DOHH2 (cell line): ENCODE measurements around the gene ATG10.
"Not testable (repeated sequence)": the region's sequence is repeated elsewhere in the genome, so short reads cannot be mapped to it uniquely, and the experiment has no call there.

Experiments
- H3F3A ChIP-seq: fragments of 200-600 bp; sonication (generic), shearing (Covaris generic); 2 replicates; pipeline ENCODE4 v1.6.0; 2016; ENCODE audit warnings: antibody characterized with exemption, mild to moderate bottlenecking; ENCODE audit not compliant: control insufficient read depth, insufficient read depth
- H3K27ac ChIP-seq: fragments of 200-600 bp; sonication (generic); 2 replicates; pipeline ENCODE4 v1.5.1; 2014; ENCODE audit warnings: low read depth, mild to moderate bottlenecking, low read length, moderate library complexity
- H3K27me3 ChIP-seq: fragments of 200-600 bp; sonication (generic); 2 replicates; pipeline ENCODE4 v1.6.1; 2014; ENCODE audit warnings: mild to moderate bottlenecking, low read length, mixed read lengths; ENCODE audit not compliant: control insufficient read depth
- H3K36me3 ChIP-seq: fragments of 200-600 bp; sonication (generic); 2 replicates; pipeline ENCODE4 v1.6.1; 2014; ENCODE audit warnings: mild to moderate bottlenecking, low read length, moderate library complexity, mixed read lengths; ENCODE audit not compliant: control insufficient read depth
- H3K4me1 ChIP-seq: fragments of 200-600 bp; sonication (generic); 2 replicates; pipeline ENCODE4 v1.6.1; 2014; ENCODE audit warnings: mild to moderate bottlenecking, low read length, mixed read lengths; ENCODE audit not compliant: control insufficient read depth
- H3K4me2 ChIP-seq: fragments of 200-600 bp; sonication (generic); 2 replicates; pipeline ENCODE4 v1.6.0; 2014; ENCODE audit warnings: mild to moderate bottlenecking, low read length, moderate library complexity
- H3K4me3 ChIP-seq: fragments of 200-600 bp; sonication (generic); 2 replicates; pipeline ENCODE4 v1.5.1; 2014; ENCODE audit warnings: mild to moderate bottlenecking, low read length, mixed read lengths
- H3K79me2 ChIP-seq: fragments of 200-600 bp; sonication (generic); 2 replicates; pipeline ENCODE4 v1.6.1; 2014; ENCODE audit warnings: mild to moderate bottlenecking, low read length, mixed read lengths; ENCODE audit not compliant: control insufficient read depth
- H3K9me2 ChIP-seq: fragments of 200-600 bp; sonication (generic); replicated peaks from 2 replicates; pipeline ENCODE4 v1.6.1; 2014; ENCODE audit warnings: mild to moderate bottlenecking, low read length, mixed read lengths; ENCODE audit not compliant: control insufficient read depth
- H3K9me3 ChIP-seq: fragments of 200-600 bp; sonication (generic); 2 replicates; pipeline ENCODE4 v1.6.1; 2014; ENCODE audit warnings: antibody characterized with exemption, low read length, mixed read lengths; ENCODE audit not compliant: control insufficient read depth, insufficient read depth
- H4K20me1 ChIP-seq: fragments of 200-600 bp; sonication (generic); 2 replicates; pipeline ENCODE4 v1.6.0; 2014; ENCODE audit warnings: low read depth, mild to moderate bottlenecking, antibody characterized with exemption, low read length, moderate library complexity; ENCODE audit not compliant: control insufficient read depth, insufficient read depth
- EZH2phosphoT487 ChIP-seq: fragments of 200-600 bp; sonication (generic); IDR thresholded peaks from 2 replicates; pipeline ENCODE4 v1.6.1; 2017; ENCODE audit warnings: borderline replicate concordance, mild to moderate bottlenecking, antibody characterized with exemption, low read length, moderate library complexity, mixed read lengths
- TF ChIP-seq, protein P1 (sequence below): fragments of 200-600 bp; sonication (generic); IDR thresholded peaks from one replicate; pipeline ENCODE4 v1.5.1; 2014; ENCODE audit warnings: antibody characterized with exemption, mild to moderate bottlenecking, low read depth, low read length; ENCODE audit not compliant: poor library complexity, severe bottlenecking

The ATG10 gene

DNA sequence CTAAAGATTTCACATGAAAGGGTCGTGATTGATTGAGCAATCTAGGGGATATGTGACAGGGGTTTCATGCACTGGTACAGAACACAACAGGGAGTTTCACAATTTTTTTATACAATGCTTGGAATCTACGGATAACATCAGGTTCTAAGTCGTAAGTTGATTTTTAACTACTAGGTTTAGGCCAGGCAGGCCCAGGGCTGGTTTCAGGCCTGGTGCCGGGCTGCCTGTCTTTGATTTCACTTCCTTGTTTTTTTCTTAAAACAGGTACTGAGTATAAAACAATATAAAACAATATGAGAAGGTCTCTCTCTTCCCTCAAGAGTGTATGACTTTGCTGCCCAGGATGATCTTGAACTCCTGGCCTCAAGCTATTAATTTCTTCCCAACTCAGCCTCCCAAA lies 301.6 kb downstream of the ATG10 start:
- Histone ChIP-seq H3K27ac (peak overlapping the region; percentile 51), H3K4me1 (peaks cover 35% of the 10 kb centered on the region), H3K79me2 (peaks cover 38% of the 10 kb centered on the region), H3F3A (peaks cover 47% of the 10 kb centered on the region), H3K36me3 (peaks cover 67% of the 10 kb centered on the region)
- H3K9me2 ChIP-seq, H4K20me1 ChIP-seq, H3K4me3 ChIP-seq, H3K9me3 ChIP-seq, H3K4me2 ChIP-seq, H3K27me3 ChIP-seq: not testable (repeated sequence)

DNA sequence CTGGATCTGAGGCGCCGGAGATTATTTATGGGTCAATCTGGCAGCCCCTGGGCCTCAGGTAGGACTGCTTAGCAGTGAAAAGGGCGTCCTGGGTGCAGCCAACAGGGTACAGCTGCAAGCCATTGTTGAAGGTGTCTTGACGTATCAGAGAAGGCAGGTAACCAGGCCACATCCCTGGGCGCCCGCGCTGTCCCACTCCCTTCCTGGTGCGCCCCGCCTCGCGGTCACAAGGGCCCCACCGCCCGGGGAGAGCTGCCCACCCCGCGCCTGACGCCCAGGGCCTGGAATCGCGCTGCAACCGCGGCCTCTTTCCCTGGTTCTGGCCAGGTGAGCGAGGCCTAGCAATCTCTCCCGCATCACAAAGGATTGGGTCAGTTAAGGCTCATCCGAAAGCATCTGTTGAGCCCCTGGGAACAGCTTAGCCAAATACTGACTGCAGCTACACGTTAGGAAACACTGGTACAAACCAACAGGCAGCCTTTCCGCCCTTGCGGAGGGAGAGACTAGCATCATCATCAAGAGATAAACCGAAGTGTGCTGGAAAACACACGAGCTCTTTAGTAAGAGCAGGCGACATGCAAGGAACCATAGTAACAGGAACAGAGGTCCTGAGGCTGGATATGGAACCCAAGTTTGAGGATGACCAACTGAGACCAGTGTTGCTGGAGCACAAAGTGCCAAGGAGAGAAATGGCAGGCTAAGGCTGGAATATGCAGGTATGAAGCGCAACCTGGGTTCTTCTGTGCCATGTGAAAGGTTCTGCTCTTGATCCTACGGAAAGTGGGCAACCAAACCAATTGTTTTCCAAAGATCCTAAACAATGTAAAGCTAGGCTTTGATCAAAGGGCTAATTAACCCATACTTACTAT lies 302.8 kb downstream of the ATG10 start:
- Histone ChIP-seq H3K27ac (peak overlapping the region; percentile 51), H3K79me2 (peaks cover 50% of the 10 kb centered on the region)

DNA sequence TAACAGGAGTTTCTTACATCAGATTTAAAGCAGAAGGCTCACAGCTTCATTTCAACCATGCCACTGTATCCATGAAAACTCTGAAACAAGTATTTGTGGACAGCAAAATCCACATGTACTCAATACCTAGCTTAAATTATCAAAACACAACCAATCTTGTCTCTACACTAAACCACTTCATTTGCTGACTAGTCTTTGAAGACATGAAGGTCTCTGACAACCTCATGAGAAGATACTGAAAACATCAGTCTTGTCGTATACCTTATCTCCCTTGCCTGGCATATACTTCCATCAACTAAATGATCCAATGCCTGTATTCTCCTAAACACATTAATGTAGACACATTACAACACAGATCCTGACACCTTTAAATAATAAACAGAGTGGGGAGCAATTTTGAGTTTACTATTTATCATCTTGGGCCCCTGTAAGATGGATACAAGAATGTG lies 303.4 kb downstream of the ATG10 start:
- H3K36me3 ChIP-seq: peaks cover 53% of the 10 kb centered on the region
- H3K27me3 ChIP-seq: no peaks in the 10 kb centered on the region
- H3K27ac ChIP-seq: 0 out of 2 replicates have a peak overlapping the region, but pooled peaks have one; percentile 18
- H3K4me3 ChIP-seq: 0 out of 2 replicates have a peak overlapping the region, but pooled peaks have one; percentile 5
- TF ChIP-seq, protein P1, sequence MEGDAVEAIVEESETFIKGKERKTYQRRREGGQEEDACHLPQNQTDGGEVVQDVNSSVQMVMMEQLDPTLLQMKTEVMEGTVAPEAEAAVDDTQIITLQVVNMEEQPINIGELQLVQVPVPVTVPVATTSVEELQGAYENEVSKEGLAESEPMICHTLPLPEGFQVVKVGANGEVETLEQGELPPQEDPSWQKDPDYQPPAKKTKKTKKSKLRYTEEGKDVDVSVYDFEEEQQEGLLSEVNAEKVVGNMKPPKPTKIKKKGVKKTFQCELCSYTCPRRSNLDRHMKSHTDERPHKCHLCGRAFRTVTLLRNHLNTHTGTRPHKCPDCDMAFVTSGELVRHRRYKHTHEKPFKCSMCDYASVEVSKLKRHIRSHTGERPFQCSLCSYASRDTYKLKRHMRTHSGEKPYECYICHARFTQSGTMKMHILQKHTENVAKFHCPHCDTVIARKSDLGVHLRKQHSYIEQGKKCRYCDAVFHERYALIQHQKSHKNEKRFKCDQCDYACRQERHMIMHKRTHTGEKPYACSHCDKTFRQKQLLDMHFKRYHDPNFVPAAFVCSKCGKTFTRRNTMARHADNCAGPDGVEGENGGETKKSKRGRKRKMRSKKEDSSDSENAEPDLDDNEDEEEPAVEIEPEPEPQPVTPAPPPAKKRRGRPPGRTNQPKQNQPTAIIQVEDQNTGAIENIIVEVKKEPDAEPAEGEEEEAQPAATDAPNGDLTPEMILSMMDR: no peak
- TF ChIP-seq EZH2phosphoT487: no peak
- H3K79me2 ChIP-seq: peaks cover 55% of the 10 kb centered on the region
- no peaks in the 10 kb centered on the region for H3K9me3 ChIP-seq
- H3K4me1 ChIP-seq: peaks cover 48% of the 10 kb centered on the region
- 0 out of 2 replicates have a peak, but pooled peaks cover 4% of the 10 kb centered on the region for H4K20me1 ChIP-seq
- H3K9me2 ChIP-seq: no peaks in the 10 kb centered on the region
- H3F3A ChIP-seq: peaks cover 47% of the 10 kb centered on the region
- H3K4me2 ChIP-seq: peak overlapping the region; percentile 64

More for the DNA sequence above, 302.8 kb downstream of the ATG10 start:
- Histone ChIP-seq H3K36me3 (peaks cover 55% of the 10 kb centered on the region), H4K20me1 (0 out of 2 replicates have a peak, but pooled peaks cover 4% of the 10 kb centered on the region), H3K9me2 (no peaks in the 10 kb centered on the region), H3K9me3 (no peaks in the 10 kb centered on the region), H3K4me2 (peak overlapping the region; percentile 64), H3K4me3 (0 out of 2 replicates have a peak overlapping the region, but pooled peaks have one; percentile 5), H3K27me3 (no peaks in the 10 kb centered on the region), H3K4me1 (peaks cover 42% of the 10 kb centered on the region), H3F3A (peaks cover 47% of the 10 kb centered on the region)
- TF ChIP-seq EZH2phosphoT487: no peak
- TF ChIP-seq, protein P1: no peak
